SHP77 (cell line): ENCODE data around the gene VAMP8.
"Not testable (repeated sequence)": the region's sequence is repeated elsewhere in the genome, so short reads cannot be mapped to it uniquely, and the experiment has no call there.

Experiments
- DNase-seq, 2 experiments: peaks; one replicate each; lab custom pipeline; 2025; lab: John Stamatoyannopoulos, UW

Gene VAMP8

DNA sequence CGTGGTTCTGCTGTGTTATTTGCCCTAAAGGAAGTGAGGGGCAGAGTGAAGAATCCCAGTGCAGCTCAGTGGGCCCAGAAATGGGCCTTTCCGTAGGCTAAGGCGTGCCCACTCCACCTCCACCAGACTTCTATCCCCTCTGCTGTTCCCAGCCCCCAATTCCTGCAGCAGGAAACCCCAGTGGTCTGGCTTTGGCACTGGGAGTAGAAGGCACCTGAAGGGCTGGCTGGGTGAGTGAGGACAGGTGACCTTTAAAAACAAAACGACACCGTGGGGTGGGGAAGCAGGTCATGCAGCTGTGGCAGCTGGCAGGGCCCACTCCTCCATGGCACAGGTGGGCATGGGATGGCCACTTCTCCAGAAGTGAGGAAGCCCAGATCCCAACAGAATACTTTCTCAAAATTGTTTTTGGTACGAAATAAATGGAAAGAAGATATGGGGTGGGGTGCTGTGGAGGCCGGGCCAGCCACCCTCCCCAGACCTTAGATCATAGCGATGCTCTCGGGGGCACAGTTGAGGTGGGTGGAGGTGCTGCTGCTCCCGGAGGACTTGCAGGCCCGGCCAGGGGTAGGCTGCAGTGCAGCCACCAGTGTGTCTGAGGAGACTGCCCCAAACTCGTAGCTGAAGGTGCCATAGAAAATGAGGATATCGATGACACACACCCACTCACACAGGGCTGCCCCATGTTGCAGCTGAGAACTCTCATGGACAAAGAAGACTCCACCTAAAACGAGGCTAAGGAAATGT, 21.4 kb downstream of the VAMP8 start:
- no peak for DNase-seq

DNA sequence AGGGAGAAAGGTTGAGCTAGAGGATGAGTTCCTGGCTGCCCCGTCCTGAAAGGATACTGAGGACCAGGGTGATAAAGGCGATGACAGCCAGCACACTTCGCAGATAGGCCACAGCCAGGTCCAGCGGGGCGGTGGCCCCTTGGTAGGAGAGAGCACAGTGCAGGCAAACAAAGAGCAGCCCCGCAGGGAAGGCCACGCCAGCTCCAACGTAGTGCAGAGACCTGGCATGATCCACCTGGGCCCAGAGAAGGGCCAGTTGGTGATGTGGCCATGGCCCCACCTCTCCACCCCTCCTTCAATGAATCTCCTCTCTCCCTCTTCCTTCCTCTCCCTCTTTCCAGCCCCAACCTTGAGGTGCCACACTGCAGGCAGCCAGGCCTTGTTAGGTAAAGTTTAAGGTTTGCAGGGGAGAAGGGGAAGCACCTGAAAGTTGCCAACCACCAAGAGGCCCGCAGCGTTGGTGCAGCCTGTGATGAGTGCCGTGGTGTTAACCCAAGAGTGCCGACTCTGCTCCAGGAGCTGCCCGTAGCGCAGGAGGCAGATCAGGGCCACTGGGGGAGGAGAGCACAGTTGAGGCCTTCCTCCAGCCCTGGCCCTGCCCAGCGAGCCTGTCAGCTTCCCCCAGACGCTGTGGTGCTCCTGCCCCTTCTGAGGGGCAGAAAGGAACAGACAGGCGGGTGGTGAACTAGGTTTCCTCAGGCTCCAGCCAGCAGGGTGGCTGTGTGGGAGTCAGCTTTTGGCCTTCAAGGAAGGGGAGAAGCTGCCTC, 22.3 kb downstream of the VAMP8 start:
- DNase-seq = no peak

DNA sequence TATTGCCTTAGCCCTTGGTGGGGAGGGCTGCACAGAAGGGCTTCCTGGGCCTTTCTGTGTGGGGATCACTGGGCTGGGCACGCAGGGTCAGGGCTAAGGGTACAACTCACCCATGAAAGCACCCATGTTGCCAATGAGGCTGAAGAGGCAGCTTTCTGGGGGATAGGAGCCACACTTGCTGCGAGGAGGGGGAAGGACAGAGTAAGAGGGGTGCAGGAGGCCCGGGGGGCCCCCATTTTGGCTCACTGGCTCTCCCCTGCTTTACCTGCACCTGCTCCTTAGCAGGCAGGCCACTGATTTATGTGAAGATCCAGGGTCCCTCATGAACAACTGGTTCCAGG, 22.8 kb downstream of the VAMP8 start:
- DNase-seq = no peak

DNA sequence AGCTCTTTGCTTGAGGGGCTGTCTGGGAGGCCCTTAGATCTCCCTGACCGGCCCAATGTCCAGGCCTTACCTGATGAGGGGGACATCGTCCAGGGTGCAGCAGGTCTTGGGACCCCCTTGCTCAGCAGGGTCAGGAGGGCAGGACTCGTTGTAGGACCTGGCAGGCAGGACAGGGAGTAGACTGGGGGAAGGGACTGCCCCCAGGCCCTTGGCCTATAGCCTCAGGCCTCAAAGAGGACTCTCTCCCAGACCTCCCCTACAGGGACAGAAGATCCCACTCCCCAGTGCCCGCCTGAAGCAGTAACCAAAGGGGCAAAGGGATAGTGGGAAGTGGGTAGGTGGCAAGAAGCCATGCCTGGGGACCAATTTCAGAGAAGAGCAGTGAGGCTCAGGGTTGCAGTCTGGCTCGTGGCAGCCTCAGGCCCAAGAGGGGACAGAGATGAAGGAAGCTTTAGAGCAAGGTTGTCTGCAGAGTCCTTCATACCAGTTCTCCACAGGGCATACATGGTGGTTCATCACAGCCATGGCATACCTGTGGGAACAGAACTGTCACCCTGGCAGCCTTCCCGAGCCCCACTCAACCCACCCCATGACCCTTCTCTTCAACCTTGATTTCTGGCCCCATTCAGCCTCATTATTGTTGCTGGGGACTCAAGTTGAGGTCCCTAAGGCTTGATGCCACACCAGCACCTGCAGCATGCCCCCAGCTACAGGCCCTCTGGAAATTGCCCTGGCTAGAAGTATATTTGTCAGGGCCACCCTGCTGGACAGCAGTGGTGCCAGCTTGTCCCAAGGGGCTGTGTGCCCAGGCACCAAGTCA, 23.8 kb downstream of the VAMP8 start:
- no peak for DNase-seq

DNA sequence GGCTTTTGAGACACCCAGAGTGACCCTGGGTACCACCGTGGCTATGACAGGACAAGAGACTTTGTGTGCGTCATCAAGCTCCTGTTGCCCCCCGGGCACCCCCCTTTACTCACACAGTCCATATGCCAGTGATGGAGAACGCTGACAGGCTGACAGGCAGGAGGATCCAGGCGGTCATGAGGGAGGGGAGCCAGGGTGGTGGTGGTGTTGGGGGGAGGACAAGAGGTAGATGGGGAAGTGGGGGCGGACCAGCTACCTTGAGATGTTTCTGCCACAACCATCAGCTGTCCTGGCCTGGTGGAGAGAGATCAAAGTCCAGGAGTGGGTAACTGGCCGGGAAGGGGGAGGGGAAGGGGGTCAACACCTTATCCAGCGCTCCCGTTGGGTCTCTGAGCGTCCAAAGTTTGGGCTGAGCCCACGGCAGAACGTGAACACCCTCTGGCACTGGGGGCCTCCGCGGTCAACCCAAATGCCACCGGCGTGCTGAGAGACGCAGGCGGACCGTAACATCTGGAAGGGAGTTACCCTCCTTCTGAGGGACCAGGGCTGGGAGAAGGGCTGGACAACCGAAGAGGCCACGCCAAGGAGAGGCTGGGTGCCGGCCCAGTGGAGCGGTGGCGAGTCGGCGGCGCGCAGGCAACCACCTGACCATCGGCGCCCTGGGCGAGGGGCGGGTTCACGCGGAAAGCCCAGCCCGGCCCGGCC, 24.5 kb downstream of the VAMP8 start:
- peak in 1 of 2 experiments; percentile 57 for DNase-seq

DNA sequence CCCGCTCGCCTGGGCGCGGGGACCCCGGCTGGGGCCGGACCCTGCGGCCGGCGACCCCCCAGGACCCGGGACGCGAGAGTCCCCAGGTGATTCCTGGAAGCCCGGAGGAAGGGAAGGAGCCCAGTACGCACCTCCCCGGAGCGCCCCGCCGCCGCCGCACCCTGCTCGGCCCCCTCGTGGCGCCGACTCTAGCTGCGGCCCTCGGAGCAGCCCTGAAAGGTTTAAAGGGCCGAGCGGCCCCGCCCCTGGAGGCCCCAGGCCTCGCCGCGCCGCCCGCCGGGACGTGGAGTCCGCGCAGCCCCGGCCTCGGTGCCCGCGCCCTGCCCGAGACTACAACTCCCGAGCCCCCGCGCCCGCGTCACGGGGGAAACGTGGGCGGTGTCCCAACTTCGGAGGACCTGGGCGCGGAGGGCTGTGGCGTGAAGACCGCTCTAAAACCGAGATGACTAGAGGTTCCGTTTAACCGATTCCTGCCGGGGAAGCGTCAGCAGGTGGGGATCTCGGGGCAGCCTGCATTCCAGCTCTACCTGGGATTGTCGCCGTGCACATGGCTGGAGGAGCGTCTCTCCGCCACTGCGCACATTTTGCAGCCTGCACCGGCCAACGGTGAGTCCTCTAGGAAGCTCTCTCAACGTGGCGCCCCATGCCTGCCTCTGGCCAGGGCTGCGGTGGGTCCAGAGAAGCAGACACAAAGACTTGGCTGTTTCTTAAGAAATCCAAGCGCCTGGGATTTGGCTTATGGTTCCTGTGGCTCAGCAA, 25.3 kb downstream of the VAMP8 start, which contains the start of gene TMEM150A:
Gene TMEM150A, minus strand, starts transcription at position 223 of the 759 bp plus-strand sequence. CDS start 750 bp downstream, outside the sequence.
- peak; percentile 81 to 94 for DNase-seq

DNA sequence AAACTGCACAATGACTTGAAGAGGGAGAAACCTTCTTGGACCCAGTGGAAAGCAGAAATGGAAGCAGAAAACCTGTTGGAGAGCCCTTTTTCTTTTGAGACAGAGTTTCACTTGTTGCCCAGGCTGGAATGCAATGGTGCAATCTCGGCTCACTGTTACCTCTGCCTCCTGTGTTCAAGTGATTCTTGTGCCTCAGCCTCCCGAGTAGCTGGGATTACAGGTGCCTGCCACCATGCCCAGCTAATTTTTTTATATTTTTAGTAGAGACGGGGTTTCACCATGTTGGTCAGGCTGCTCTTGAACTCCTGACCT, 26.7 kb downstream of the VAMP8 start:
- not testable (repeated sequence) for DNase-seq

DNA sequence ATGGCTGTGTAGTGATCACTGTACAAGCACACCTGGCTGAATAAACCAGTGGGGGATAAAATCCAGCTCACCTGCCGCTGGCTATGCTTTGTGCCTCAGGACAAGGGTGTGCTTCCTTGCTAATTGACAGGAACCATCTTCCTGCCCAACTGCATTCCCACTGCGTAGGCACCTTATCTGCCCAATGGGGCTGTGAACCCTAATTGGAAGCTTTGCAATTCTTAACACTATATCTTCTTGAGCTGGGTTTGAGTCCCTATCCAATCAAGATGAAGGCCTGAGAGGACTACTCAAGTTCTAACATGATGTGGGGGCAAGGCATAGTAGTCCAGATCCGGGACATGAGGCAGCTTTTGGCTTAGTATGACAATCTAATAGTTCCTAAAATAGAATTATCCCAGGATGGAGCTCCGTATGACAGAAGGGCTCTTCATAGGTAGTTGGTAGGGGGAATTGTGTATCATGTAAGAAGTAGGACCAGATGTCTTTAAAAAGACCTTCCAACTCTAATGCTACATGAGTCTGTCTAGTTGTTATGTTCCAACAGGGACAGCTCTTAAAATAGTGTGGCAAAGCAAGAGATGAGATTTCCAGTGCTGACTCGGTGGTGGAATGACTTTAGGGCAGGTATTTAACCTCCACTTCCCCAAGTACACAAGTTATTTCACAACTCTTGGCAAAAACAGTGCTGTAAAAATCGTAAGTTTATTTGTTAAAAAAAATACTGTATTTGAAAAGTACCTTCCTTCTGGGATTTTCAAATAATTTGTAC, 27.4 kb downstream of the VAMP8 start:
- no peak for DNase-seq

DNA sequence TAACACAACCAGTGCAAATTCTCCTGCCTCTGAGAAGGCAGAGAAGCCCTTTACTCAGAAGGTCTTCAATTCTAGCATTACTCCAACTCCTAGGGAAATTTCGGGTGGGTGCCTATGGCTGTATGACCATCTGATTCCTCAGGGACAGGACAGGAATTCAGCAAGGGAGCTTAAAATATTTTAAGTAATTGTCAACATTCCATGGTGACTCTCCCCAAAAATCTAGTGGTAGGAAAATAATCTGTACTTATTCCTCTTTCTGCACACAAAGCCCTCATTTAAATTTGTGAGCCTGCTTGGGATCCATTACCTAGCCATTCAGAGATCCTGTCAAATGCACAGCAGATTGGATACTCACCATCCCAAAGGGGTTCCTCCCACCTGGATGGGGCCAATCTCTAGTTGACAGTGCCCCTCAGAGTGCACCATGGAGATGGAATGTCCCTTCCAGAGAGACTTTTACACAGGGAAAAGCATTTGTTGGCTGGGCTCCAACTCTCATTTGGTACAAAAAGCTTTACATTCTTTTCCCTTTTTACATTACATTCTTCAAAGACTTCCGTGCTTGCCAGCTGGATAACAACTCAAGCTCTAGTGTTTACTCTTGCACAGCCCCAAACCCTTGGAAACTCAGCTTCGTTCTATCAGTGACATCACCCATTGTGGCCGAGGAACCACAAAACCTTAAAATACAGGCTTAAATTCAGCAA, 28.2 kb downstream of the VAMP8 start:
- no peak for DNase-seq

DNA sequence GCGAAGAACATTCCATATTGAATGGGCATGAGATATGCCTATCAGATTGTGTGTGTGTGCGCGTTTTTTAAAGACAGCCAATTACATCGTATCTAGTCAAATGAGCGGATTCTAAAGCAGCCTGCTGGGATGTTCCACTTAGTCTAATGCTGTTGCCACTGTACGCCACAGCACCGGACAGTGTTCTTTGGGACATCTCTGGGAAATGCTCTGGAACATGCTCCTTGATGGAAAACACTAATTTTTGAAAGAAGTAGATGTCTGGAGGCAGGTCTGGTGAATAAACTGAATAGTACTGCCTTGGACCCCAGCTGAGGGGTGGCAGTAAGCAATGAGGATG, 28.7 kb downstream of the VAMP8 start:
- DNase-seq = no peak

DNA sequence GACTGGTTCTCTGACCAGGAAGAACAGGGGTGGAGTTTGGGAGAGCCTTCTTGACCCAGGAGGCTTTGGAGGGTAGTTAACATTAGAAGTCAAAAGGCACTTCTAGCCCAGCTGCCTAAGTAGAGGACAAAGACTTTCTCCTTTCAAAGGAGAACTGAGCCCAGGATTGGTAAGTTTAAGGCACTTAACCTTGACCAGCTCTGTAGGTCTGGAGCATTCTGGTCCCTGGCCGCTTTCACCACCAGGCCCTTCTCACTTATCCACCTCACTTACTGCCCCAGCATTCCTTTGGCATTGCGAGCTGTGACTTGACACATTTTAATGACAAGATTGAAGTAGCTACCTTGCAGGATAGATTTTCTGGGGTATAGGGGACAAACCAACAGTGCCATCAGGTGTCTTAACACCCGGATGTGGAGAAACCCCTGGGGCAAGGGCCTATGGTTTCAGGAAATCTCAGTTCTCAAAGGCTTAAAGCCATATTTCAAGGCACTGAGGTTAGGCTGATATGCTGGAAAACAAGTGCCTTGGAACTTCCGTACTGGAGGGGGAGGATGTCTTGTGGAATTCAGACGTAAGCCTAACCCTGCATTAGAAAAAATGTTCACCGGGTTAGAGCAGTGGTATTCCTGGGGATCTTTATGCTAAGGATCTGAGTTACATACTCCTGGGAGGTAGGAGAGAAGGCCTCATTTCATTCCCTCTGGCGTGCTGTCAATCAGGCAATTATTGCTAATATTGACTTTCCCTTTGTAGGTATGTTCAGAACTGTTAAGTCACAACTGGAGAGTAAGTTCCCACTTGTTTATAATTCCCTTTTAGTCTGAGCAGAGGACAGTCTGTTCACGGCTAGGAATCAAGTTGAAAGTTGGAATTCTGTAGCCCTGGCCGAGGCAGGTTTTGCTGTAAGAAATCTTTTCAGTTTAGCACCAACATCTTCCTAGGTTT, 30.2 kb downstream of the VAMP8 start:
- no peak for DNase-seq

DNA sequence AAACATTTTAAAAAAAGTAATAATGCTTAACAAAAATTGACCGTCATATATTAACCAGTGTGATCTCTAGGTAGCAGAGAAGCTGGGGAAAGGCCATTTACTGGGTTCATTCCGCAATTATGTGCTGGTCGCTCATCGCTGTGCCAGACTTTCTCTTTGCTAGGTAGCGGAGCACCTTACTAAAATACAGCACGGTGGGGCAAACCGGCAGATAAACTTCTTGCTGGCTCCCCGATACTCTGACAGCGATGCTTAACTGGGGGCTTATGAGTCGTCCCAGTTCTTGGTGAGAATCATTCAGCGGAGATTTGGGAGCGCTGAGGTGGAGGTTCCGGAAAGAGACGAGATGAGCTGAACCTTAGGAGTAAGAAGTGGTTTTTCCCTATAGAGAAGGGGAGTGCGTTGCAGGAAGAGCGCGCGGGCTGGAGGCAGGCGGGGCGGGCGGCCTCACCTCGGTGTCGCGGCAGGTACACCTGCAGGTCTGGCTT, 33.9 kb downstream of the VAMP8 start:
- DNase-seq = no peak

DNA sequence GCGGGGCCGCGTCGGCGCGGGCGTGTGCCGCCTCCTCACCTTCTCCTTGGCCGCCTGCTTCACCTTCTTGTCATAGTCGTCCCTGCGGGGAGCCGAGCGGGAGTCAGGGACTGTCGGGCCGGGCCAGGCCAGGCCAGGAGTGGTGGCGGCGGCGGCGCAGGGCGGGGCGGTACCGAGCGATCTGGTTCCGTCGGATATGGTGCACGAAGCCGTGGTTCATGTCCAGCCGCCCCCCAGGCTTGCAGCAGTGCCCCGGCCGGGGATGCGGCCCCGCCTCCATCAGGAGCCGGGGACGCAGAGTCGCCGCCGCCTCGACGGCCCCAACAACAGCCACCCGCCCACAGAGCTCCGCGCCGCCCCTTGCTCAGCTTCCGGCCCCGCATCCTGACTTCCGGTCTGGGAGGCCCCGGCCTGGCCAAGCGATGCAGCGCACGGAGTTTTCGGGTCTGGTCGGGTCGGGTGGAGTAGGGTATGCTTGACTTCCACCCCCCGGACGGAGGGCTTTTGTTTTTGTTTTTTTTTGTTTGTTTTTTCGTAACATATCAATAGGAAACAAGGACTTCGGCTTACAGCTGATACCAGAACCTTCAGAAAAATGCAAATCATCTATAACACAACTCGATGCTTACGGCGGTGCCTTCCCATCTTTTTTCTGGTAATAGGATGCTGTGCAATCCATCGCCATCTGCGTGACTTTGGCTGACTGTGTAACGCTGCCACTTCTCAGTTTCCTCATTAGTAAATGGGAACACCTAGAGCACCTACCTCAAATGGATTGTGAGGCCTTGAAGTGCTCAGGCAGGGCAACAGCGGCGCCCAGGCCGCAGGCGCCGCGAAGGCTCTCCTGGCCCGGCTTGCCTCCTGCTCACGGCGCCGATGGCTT, 34.6 kb downstream of the VAMP8 start, which contains the start of gene C2orf68:
Gene C2orf68, minus strand, starts transcription at position 362 of the 883 bp plus-strand sequence. Its CDS starts 82 bp downstream, at position 280.
- peak; percentile 86 to 93 for DNase-seq

DNA sequence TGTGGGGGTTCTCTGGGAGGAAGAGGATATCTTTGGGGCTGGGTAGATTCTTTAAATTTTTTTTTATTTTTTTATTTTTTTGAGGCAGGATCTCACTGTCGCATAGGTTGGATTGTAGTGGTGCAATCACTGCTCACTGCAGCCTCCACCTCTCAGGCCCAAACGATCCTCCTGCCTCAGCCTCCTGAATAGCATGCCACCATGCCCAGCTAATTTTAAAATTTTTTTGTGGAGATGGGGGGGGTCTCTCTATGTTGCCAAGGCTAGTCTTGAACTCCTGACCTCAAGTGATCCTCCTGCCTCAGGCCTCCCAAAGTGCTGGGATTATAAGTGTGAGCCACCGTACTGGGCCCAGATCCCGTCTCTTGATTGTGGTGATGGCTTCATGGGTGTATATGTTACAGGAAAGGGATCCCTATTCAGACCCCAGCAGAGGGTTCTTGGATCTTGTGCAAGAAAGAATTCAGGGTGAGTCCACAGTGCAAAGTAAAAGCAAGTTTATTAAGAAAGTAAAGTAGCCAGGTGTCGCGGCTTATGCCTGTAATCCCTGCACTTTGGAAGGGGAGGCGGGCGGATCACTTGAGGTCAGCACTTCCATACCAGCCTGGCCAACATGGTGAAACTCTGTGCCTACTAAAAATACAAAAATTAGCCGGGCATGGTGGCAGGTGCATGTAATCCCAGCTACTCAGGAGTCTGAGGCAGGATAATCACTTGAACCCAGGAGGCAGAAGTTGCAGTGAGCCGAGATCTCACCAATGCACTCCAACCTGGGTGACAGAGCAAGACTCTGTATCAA, 36.5 kb downstream of the VAMP8 start:
- no peak for DNase-seq

DNA sequence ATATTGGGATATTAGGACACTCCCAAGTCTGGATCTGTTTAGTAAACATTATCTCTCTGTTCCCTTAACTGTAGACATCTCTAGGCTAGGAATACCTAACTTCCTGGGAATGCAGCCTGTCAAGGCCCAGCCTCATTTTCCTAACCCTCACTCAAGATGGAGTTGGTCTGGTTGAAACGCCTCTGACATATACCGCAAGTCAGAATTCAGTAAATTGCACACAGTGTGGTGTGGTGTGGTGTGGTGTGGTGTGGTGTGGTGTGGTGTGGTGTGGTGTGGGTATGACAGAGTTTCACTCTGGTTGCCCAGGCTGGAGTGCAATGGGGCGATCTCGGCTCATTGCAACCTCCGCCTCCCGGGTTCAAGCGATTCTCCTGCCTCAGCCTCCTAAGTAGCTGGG, 37.4 kb downstream of the VAMP8 start:
- DNase-seq = not testable (repeated sequence)

DNA sequence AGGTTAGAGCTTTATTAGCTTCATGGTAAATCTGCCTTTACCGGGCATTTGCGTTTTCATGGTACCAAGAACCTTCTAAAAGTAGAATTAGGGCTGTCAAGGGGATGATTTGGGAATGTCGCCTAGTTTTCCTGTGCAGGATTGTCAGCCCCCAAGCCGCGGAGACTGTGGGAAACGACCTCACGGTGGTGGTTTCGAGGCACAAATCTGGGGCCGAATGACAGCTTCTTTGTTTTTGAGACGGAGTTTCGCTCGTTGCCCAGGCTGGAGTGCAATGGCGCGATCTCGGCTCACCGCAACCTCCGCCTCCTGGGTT, 38.0 kb downstream of the VAMP8 start:
- no peak for DNase-seq

DNA sequence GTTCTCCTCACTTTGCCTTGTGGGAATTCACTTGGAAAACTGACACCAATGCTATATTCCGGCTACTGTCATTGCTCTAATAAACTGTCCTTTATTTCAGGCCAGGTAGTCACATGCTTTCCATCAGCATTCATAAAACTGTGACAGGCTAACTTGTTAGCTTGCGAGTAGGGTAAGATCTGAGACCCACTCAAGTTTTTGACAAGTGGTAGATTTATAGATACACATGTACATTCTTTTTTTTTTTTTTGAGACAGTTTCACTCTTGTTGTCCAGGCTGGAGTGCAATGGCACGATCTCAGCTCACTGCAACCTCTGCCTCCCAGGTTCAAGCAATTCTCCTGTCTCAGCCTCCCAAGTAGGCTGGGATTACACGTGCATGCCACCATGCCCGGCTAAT, 40.3 kb downstream of the VAMP8 start:
- DNase-seq = not testable (repeated sequence)
